Transverse colon (tissue), 4 donors: Measurements from ENCODE around the gene SLC17A7. TPM values are rescaled to one million over a fixed set of nuclear protein-coding genes. Genes with fewer than 3 reads are reported as not detected.

Experiments
- DNase-seq: peaks from one replicate; pipeline ENCODE4 v3.0.0-alpha.2; 2019
- H3K27ac ChIP-seq, 4 donors: fragments of 200-600 bp; sonication (generic); 2 replicates each; pipeline ENCODE4 v1.5.1; 2016 to 2018; ENCODE audit warnings: inconsistent platforms in 4 of 4
- H3K27me3 ChIP-seq: fragments of 200-600 bp; sonication (generic); 2 replicates; pipeline ENCODE4 v1.5.1; 2017; ENCODE audit warnings: inconsistent platforms
- H3K36me3 ChIP-seq, 4 donors: fragments of 200-600 bp; sonication (generic); 2 replicates each; pipeline ENCODE4 v1.5.1; 2017 to 2019; ENCODE audit warnings: inconsistent platforms in 4 of 4
- H3K4me1 ChIP-seq, 4 donors: fragments of 200-600 bp; sonication (generic); 2 replicates each; pipeline ENCODE4 v1.5.1; 2017 to 2020; ENCODE audit warnings: inconsistent platforms in 4 of 4
- H3K4me3 ChIP-seq, 4 donors: fragments of 200-600 bp; sonication (generic); 1 replicate in 1 of 4; 2 replicates in 3 of 4; pipeline versions ENCODE4 v1.5.1 to v1.6.1; 2017 to 2019; ENCODE audit warnings: inconsistent platforms in 4 of 4
- H3K9me3 ChIP-seq, 2 donors: fragments of 200-600 bp; sonication (generic); 2 replicates each; pipeline ENCODE4 v1.5.1; 2017 to 2019; ENCODE audit warnings: inconsistent platforms in 2 of 2
- CTCF ChIP-seq, 5 experiments: fragments of 200-600 bp in 3 of 5; fragments of 450-650 bp in 2 of 5; sonication (generic) in 3 of 5; IDR thresholded peaks; 1 replicate in 2 of 5; 2 replicates in 3 of 5; pipeline ENCODE4 v1.5.1; 2016 to 2017; ENCODE audit warnings: antibody characterized with exemption in 5 of 5, inconsistent platforms in 3 of 5, mild to moderate bottlenecking in 2 of 5, moderate library complexity in 1 of 5
- EP300 ChIP-seq: sonication (generic); formaldehyde crosslinking; IDR thresholded peaks from one replicate; pipeline ENCODE4 v1.6.1; 2017; ENCODE audit warnings: antibody characterized with exemption, low read depth
- POLR2A ChIP-seq: fragments of 450-650 bp; IDR thresholded peaks from one replicate; pipeline ENCODE4 v1.6.1; 2016; ENCODE audit warnings: antibody characterized with exemption, mild to moderate bottlenecking, moderate library complexity
- POLR2AphosphoS5 ChIP-seq, 3 donors: sonication (generic); formaldehyde crosslinking; IDR thresholded peaks; one replicate each; pipeline ENCODE4 v1.6.1; 2016; ENCODE audit warnings: antibody characterized with exemption in 3 of 3
- WGBS, 2 donors: methylation state at CpG; one replicate each; pipeline ENCODE4 v1.1.5; 2018; ENCODE audit warnings: low coverage in 1 of 2; 5-methylcytosine and 5-hydroxymethylcytosine counted together
- in situ Hi-C, 4 donors: fragments of 200-750 bp; cut with MboI; loops; one replicate each; pipeline versions ENCODE4 v1.15.0 to v1.15.1; 2017; ENCODE audit warnings: low sequenced_read_pairs in 3 of 4, low pct_ligation_motif_present in 1 of 4, low pct_unique_long_range_greater_than_20kb in 1 of 4
- intact Hi-C: fragments of 100-400 bp; cut with DNase I; formaldehyde crosslinking; loops from one replicate; pipeline ENCODE4 v1.15.1; 2023; ENCODE audit warnings: low total_unique reads
- total RNA-seq, 4 donors: library from RNA; depleted of rRNA; stranded (reverse); fragments of >200 nt; gene quantifications; one replicate each; pipeline ENCODE4 v1.1.0, GENCODE V29; 2016

Gene SLC17A7
- total RNA-seq, 4 donors from 2014 or later: 0.55 to 1.1 TPM; not detected in 2

GRCh38 chr19:49398931-49399330 is 42.4 kb downstream of the SLC17A7 start:
- Histone ChIP-seq H3K4me1 (no peaks in the 10 kb centered on the region), H3K36me3 (no peaks in the 10 kb centered on the region), H3K27ac (no peak overlapping the region), H3K4me3 (no peak overlapping the region), H3K27me3 (peaks cover 5% of the 10 kb centered on the region), H3K9me3 (no peaks in the 10 kb centered on the region)
- in situ Hi-C loops: loop anchor here in 1 of 4 donors (10.0 kb wide), 1 partner anchor 46 kb away; the partner anchor contains the start of gene SLC17A7
- intact Hi-C loops: no loop called here
- DNase-seq: no peak
- TF ChIP-seq POLR2AphosphoS5 (IDR thresholded peaks at IDR 0.05) (no peak), POLR2A (no peak), CTCF (IDR thresholded peaks at IDR 0.05) (no peak), EP300 (no peak)
- 84% methylated on average over 6 of the region's 6 CpGs; no CpG with 5 or more reads in 1 of the 2 donors for WGBS, 2 donors

GRCh38 chr19:49398001-49398615 is 43.2 kb downstream of the SLC17A7 start:
- 68% methylated on average over 11 of the region's 11 CpGs; no CpG with 5 or more reads in 1 of the 2 donors for WGBS, 2 donors
- Histone ChIP-seq H3K4me3 (no peak overlapping the region), H3K36me3 (no peaks in the 10 kb centered on the region), H3K27ac (no peak overlapping the region), H3K4me1 (no peaks in the 10 kb centered on the region), H3K9me3 (no peaks in the 10 kb centered on the region), H3K27me3 (peaks cover 8% of the 10 kb centered on the region)
- intact Hi-C loops (no loop called here), in situ Hi-C loops (loop anchor here in 1 of 4 donors (10.0 kb wide), 1 partner anchor 47 kb away; the partner anchor contains the start of gene SLC17A7)
- no peak for DNase-seq
- TF ChIP-seq POLR2A: no peak
- TF ChIP-seq CTCF (IDR thresholded peaks at IDR 0.05): no peak
- TF ChIP-seq POLR2AphosphoS5 (IDR thresholded peaks at IDR 0.05): no peak
- no peak for TF ChIP-seq EP300

- WGBS, 2 donors: 74 to 88% methylated on average over 5 to 8 of the region's 8 CpGs
- intact Hi-C loops: no loop called here
- in situ Hi-C loops: loop anchor here in 1 of 4 donors (10.0 kb wide), 1 partner anchor 48 kb away; the partner anchor contains the start of gene SLC17A7
Observed at GRCh38 chr19:49396738-49397505, 44.4 kb downstream of the SLC17A7 start.

More at GRCh38 chr19:49396738-49397505, 44.4 kb downstream of the SLC17A7 start:
- Histone ChIP-seq H3K4me1 (no peaks in the 10 kb centered on the region), H3K4me3 (no peak overlapping the region), H3K27ac (no peak overlapping the region), H3K9me3 (no peaks in the 10 kb centered on the region), H3K36me3 (no peaks in the 10 kb centered on the region), H3K27me3 (peaks cover 8% of the 10 kb centered on the region)
- TF ChIP-seq EP300: no peak
- no peak for TF ChIP-seq POLR2AphosphoS5 (IDR thresholded peaks at IDR 0.05)
- TF ChIP-seq POLR2A: no peak
- no peak for TF ChIP-seq CTCF (IDR thresholded peaks at IDR 0.05)
- no peak for DNase-seq
